IMR-90 (cell line): Measurements from ENCODE around the gene ARMH1. TPM values are rescaled to one million over a fixed set of nuclear protein-coding genes. Genes with fewer than 3 reads are reported as not detected.
"Not testable (repeated sequence)": the region's sequence is repeated elsewhere in the genome, so short reads cannot be mapped to it uniquely, and the experiment has no call there.

Source experiments
- ATAC-seq: fragments of 200-7000 bp; cut with Tn5 transposase; 2 replicates; pipeline ENCODE4 v1.9.1; 2020; ENCODE audit warnings: low read depth, mild to moderate bottlenecking, moderate library complexity
- BruUV-seq: library from RNA; stranded (reverse); fragments of 400-500 nt; replicated peaks from 2 replicates; lab custom pipeline; 2021; lab: Mats Ljungman, UMichigan
- CTCF ChIA-PET: fragments of 300-600 bp; formaldehyde crosslinking; extraction: SDS; loops from one replicate; lab custom pipeline; 2021; ENCODE audit warnings: antibody characterized with exemption; lab: Yijun Ruan, JAX
- POLR2A ChIA-PET: fragments of 300-600 bp; sonication (Branson Sonifier 250); formaldehyde crosslinking; loops from one replicate; lab custom pipeline; 2022; ENCODE audit warnings: antibody characterized with exemption; ENCODE audit not compliant: unreplicated experiment; lab: Charles Lee
- DNase-seq: peaks from one replicate; pipeline ENCODE4 v3.0.0; 2013
- H2AFZ ChIP-seq: replicated peaks from 2 replicates; pipeline ENCODE3; 2013; ENCODE audit warnings: low read length, mild to moderate bottlenecking; ENCODE audit not compliant: poor library complexity
- H2AK5ac ChIP-seq: 2 replicates; pipeline ENCODE4 v1.6.1; 2013; ENCODE audit warnings: low read depth, low read length, inconsistent platforms
- H2AK9ac ChIP-seq: replicated peaks from 2 replicates; pipeline ENCODE3; 2013; ENCODE audit warnings: mild to moderate bottlenecking, low read depth, low read length, moderate library complexity; ENCODE audit not compliant: poor library complexity
- H2BK120ac ChIP-seq: 2 replicates; pipeline ENCODE4 v1.6.1; 2013; ENCODE audit warnings: low read depth, low read length, inconsistent platforms
- H2BK15ac ChIP-seq: 3 replicates; pipeline ENCODE4 v1.6.1; 2013; ENCODE audit warnings: low read depth, low read length, inconsistent platforms
- H2BK20ac ChIP-seq: 2 replicates; pipeline ENCODE4 v1.6.1; 2013; ENCODE audit warnings: low read depth, mild to moderate bottlenecking, inconsistent platforms, low read length, moderate library complexity
- H2BK5ac ChIP-seq: 2 replicates; pipeline ENCODE4 v1.6.1; 2013; ENCODE audit warnings: mild to moderate bottlenecking, low read depth, low read length, inconsistent platforms; ENCODE audit not compliant: poor library complexity, severe bottlenecking
- H3K14ac ChIP-seq: replicated peaks from 2 replicates; pipeline ENCODE4 v1.6.1; 2013; ENCODE audit warnings: low read depth, low read length, inconsistent platforms
- H3K18ac ChIP-seq: 2 replicates; pipeline ENCODE4 v1.6.1; 2013; ENCODE audit warnings: low read depth, low read length, control low read depth
- H3K23ac ChIP-seq: 2 replicates; pipeline ENCODE4 v1.6.1; 2013; ENCODE audit warnings: low read depth, low read length, inconsistent platforms
- H3K27ac ChIP-seq: 2 replicates; pipeline ENCODE4 v1.5.1; 2013; ENCODE audit warnings: mild to moderate bottlenecking, control low read depth, low read length; ENCODE audit not compliant: insufficient read depth
- H3K27me3 ChIP-seq: 2 replicates; pipeline ENCODE4 v1.6.1; 2013; ENCODE audit warnings: low read length; ENCODE audit not compliant: control insufficient read depth, insufficient read depth
- H3K36me3 ChIP-seq: 2 replicates; pipeline ENCODE4 v1.6.1; 2013; ENCODE audit warnings: low read length, mixed read lengths; ENCODE audit not compliant: control insufficient read depth, insufficient read depth
- H3K4ac ChIP-seq: 2 replicates; pipeline ENCODE4 v1.6.1; 2013; ENCODE audit warnings: low read depth, low read length, inconsistent platforms
- H3K4me1 ChIP-seq: 2 replicates; pipeline ENCODE4 v1.6.1; 2013; ENCODE audit warnings: low read length, mixed read lengths; ENCODE audit not compliant: control insufficient read depth, insufficient read depth
- H3K4me2 ChIP-seq: 2 replicates; pipeline ENCODE4 v1.6.1; 2013; ENCODE audit warnings: low read depth, mild to moderate bottlenecking, control low read depth, low read length, moderate library complexity
- H3K4me3 ChIP-seq: 2 replicates; pipeline ENCODE4 v1.5.1; 2013; ENCODE audit warnings: low read depth, mild to moderate bottlenecking, control low read depth, low read length, moderate library complexity; ENCODE audit not compliant: insufficient read depth
- H3K56ac ChIP-seq: 2 replicates; pipeline ENCODE4 v1.6.1; 2013; ENCODE audit warnings: low read length, inconsistent platforms; ENCODE audit not compliant: insufficient read depth; ENCODE audit errors: extremely low read depth
- H3K79me1 ChIP-seq, 2 experiments: 2 replicates each; pipeline ENCODE4 v1.6.1; 2013; ENCODE audit warnings: low read length in 2 of 2, inconsistent platforms in 1 of 2, low read depth in 1 of 2
- H3K9ac ChIP-seq: 2 replicates; pipeline ENCODE4 v1.6.1; 2013; ENCODE audit warnings: low read depth, low read length, control low read depth
- H3K9me1 ChIP-seq: 2 replicates; pipeline ENCODE4 v1.6.1; 2013; ENCODE audit warnings: low read length, inconsistent platforms; ENCODE audit not compliant: insufficient read depth
- H3K9me3 ChIP-seq: 2 replicates; pipeline ENCODE4 v1.6.1; 2013; ENCODE audit warnings: low read length; ENCODE audit not compliant: control insufficient read depth, insufficient read depth
- H4K20me1 ChIP-seq: 2 replicates; pipeline ENCODE4 v1.6.1; 2013; ENCODE audit warnings: low read length, inconsistent platforms; ENCODE audit not compliant: insufficient read depth
- H4K5ac ChIP-seq: 2 replicates; pipeline ENCODE4 v1.6.1; 2013; ENCODE audit warnings: mild to moderate bottlenecking, low read depth, low read length, control low read depth
- H4K8ac ChIP-seq, 2 experiments: 2 replicates each; pipeline ENCODE4 v1.6.1; 2013; ENCODE audit warnings: low read depth in 2 of 2, low read length in 2 of 2, control low read depth in 1 of 2, inconsistent platforms in 1 of 2
- H4K91ac ChIP-seq: 2 replicates; pipeline ENCODE4 v1.6.1; 2013; ENCODE audit warnings: low read depth, low read length, inconsistent platforms; ENCODE audit not compliant: insufficient read depth
- WGBS, 2 experiments: methylation state at CpG; one replicate each; pipeline versions ENCODE4 v1.1.5 to v1.1.7; 2013; ENCODE audit warnings: missing lambda C conversion rate in 2 of 2; ENCODE audit not compliant: insufficient read length in 1 of 2; ENCODE audit errors: extremely low coverage in 2 of 2; 5-methylcytosine and 5-hydroxymethylcytosine counted together
- dilution Hi-C: fragments of 300-500 bp; cut with HindIII; formaldehyde crosslinking; loops from one replicate; pipeline ENCODE4 v1.14.3; 2018; ENCODE audit warnings: low sequenced_read_pairs; ENCODE audit not compliant: unreplicated experiment
- in situ Hi-C: fragments of 300-500 bp; cut with MboI; formaldehyde crosslinking; loops from 3 replicates; pipeline ENCODE4 v1.14.3; 2019; ENCODE audit warnings: low sequenced_read_pairs, inconsistent platforms, mixed read lengths
- intact Hi-C: fragments of 100-400 bp; cut with micrococcal nuclease; formaldehyde crosslinking; loops from 2 replicates; pipeline ENCODE4 v1.10.0; 2022
- polyA plus RNA-seq, 3 experiments: library from polyadenylated mRNA; depleted of rRNA; stranded (reverse); fragments of >200 nt; gene quantifications; 2 replicates each; pipeline ENCODE4 v1.2.3, GENCODE V29; 2012; ENCODE audit warnings: low replicate concordance in 1 of 3
- total RNA-seq: library from RNA; depleted of rRNA; stranded (reverse); fragments of >200 nt; gene quantifications from 2 replicates; pipeline ENCODE4 v1.2.3, GENCODE V29; 2012

Gene ARMH1
- total and polyA plus RNA-seq, 2 of the 4 experiments (the other 2 are of a cell fraction): 0.36 to 0.72 TPM

DNA sequence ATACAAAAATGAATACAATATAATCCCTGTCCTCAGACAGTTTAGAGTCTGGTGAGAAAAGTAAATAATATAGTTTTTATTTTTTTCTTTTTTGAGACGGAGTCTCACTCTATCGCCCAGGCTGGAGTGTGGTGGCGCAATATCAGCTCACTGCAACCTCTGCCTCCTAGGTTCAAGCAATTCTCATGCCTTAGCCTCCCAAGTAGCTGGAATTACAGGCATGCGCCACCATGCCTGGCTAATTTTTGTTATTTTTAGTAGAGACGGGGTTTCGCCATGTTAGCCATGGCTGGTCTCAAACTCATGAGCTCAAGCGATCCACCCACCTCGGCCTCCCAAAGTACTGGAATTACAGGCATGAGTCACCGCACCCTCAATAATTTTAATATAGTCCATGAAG, 24.9 kb downstream of the ARMH1 start:
- H3K23ac ChIP-seq, ATAC-seq, H3K9me1 ChIP-seq, DNase-seq, H2BK120ac ChIP-seq, H4K20me1 ChIP-seq, H3K9ac ChIP-seq, H4K5ac ChIP-seq, H3K18ac ChIP-seq, H2BK15ac ChIP-seq, H4K8ac ChIP-seq, BruUV-seq, H2BK20ac ChIP-seq, H3K36me3 ChIP-seq, H4K91ac ChIP-seq, H3K4me3 ChIP-seq, H3K56ac ChIP-seq, H3K4me2 ChIP-seq, intact Hi-C loops, H2AK5ac ChIP-seq, H2AK9ac ChIP-seq, H3K4ac ChIP-seq, H3K27ac ChIP-seq, H3K4me1 ChIP-seq, H2BK5ac ChIP-seq, H3K14ac ChIP-seq, H2AFZ ChIP-seq, dilution Hi-C loops, H3K9me3 ChIP-seq, in situ Hi-C loops, H3K79me1 ChIP-seq, POLR2A ChIA-PET: not testable (repeated sequence)
- CTCF ChIA-PET: interaction anchor here (0.6 kb wide), 1 partner anchor 11 kb away, joined by 7 read pairs; no protein-coding TSS in a partner anchor
- peaks cover 11% of the 10 kb centered on the region for H3K27me3 ChIP-seq
- no CpG with 5 or more reads among the region's 9 CpGs for WGBS, 2 experiments
